Erythroblast (primary cell): ENCODE data around the gene PER2.

ENCODE experiments used
- GATA1 ChIP-seq: IDR thresholded peaks from 2 replicates; pipeline ENCODE4 v1.6.1; 2011; ENCODE audit warnings: low read depth, mild to moderate bottlenecking, control low read depth, low read length, moderate library complexity
- POLR2A ChIP-seq: IDR thresholded peaks from 2 replicates; pipeline ENCODE4 v1.6.1; 2011; ENCODE audit warnings: mild to moderate bottlenecking, low read length

DNA sequence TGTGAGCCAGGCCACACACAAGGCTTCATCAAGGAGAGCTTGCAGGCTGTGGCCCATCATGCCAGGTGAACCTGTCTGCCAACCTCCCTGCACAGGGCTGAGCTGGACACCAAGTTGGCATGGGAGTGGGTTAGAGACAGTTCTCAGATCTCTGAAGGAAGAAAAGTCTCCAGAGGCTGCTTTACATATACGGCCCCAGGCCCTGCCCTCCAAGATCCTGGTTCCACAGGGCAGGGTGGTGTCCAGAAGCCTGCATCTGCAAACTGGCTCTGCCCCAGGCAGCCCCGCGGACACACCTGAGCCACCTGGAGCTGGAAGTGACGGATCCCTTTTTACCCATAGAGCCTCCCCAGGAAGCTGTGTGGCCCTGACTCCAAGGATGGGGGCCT lies 24.3 kb downstream of the PER2 start:
- TF ChIP-seq POLR2A, result no peak
- TF ChIP-seq GATA1, result no peak
